H1 (cell line): ENCODE results near the gene NLRX1. TPM values are rescaled to one million over a fixed set of nuclear protein-coding genes. Genes with fewer than 3 reads are reported as not detected.

Experiments used
- CREB1 ChIP-seq: IDR thresholded peaks from 2 replicates; pipeline ENCODE4 v1.6.1; 2012; ENCODE audit warnings: inconsistent platforms
- NANOG ChIP-seq: IDR thresholded peaks from 2 replicates; pipeline ENCODE4 v1.6.1; 2011; ENCODE audit warnings: low read length, low read depth, mild to moderate bottlenecking, inconsistent platforms; ENCODE audit not compliant: insufficient read depth, poor library complexity, severe bottlenecking
- POU5F1 ChIP-seq: IDR thresholded peaks from 2 replicates; pipeline ENCODE4 v1.6.1; 2011; ENCODE audit warnings: low read depth, mild to moderate bottlenecking, low read length, moderate library complexity
- SUZ12 ChIP-seq: fragments of 200-600 bp; sonication (generic); IDR thresholded peaks from 2 replicates; pipeline ENCODE4 v1.6.1; 2012; ENCODE audit warnings: mild to moderate bottlenecking, inconsistent platforms, low read length, moderate library complexity, mixed read lengths
- TAF7 ChIP-seq: optimal IDR thresholded peaks from 2 replicates; pipeline ENCODE3; 2011; ENCODE audit warnings: low read depth, mild to moderate bottlenecking, inconsistent platforms, low read length, moderate library complexity, borderline replicate concordance
- TBP ChIP-seq: IDR thresholded peaks from 2 replicates; pipeline ENCODE4 v1.6.1; 2011; ENCODE audit warnings: low read depth, low read length, improper control_type of control experiment
- TEAD4 ChIP-seq: IDR thresholded peaks from 2 replicates; pipeline ENCODE4 v1.6.1; 2012; ENCODE audit warnings: low read depth, low read length, inconsistent platforms, mixed read lengths
- YY1 ChIP-seq: IDR thresholded peaks from 2 replicates; pipeline ENCODE4 v1.6.1; 2011; ENCODE audit warnings: low read depth, mild to moderate bottlenecking, low read length
- polyA plus RNA-seq, 7 experiments: library from polyadenylated mRNA; depleted of rRNA in 3 of 7; stranded (reverse) in 5 of 7; unstranded in 2 of 7; fragments of >200 nt in 5 of 7; fragments of 200-250 nt in 2 of 7; gene quantifications; 1 replicate in 5 of 7; 2 replicates in 1 of 7; 4 replicates in 1 of 7; pipeline versions ENCODE4 v1.2.1 to v1.2.3, GENCODE V29; 2011 to 2013; ENCODE audit warnings: missing spikeins in 2 of 7, mixed read lengths in 2 of 7
- total RNA-seq: library from RNA; stranded (reverse); fragmentation: NEBNext Ultra II Directional; extraction: Animal tissue kit (Norgen Biotek cat#: 25700); gene quantifications from 2 replicates; pipeline ENCODE4 v1.2.1, GENCODE V29; 2021
- TF ChIP-seq, protein P1 (sequence below): fragments of 300-600 bp; sonication (generic); IDR thresholded peaks from 2 replicates; pipeline ENCODE4 v1.7.1; 2012; ENCODE audit warnings: low read length, moderate library complexity, mild to moderate bottlenecking, inconsistent platforms; ENCODE audit not compliant: insufficient replicate concordance
- TF ChIP-seq, protein P2 (sequence below), 3 experiments: IDR thresholded peaks; 1 replicate in 2 of 3; 2 replicates in 1 of 3; pipeline versions ENCODE4 v1.5.1 to v1.6.1; 2011; ENCODE audit warnings: low read length in 3 of 3, mild to moderate bottlenecking in 3 of 3, inconsistent platforms in 2 of 3, low read depth in 1 of 3, moderate library complexity in 1 of 3; ENCODE audit not compliant: insufficient read depth in 1 of 3; ENCODE audit errors: control extremely low read depth in 1 of 3

NLRX1 gene
- total and polyA plus RNA-seq, 2 of the 8 experiments (the other 6 are each of a cell fraction or from before 2014, with no cell fraction given): 13.2 to 18.6 TPM

DNA sequence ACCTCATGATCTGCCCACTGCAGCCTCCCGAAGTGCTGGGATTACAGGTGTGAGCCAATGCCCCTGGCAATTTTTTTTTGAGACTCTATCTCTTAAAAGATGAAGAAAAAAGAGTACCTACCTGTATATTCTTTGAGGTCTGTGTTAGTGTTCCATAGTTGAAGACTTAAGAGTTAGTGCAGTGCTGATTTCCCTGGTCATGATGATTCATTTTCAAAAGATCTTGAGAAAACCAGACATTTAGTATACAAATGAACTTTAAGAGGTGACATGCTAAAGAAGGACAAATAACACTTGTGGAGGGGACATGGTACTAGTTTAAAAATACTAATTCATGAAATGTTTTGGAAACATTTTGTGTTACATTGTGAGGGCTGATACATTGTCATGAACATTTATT is 55.3 kb downstream of the NLRX1 start (continued):
- TF ChIP-seq, protein P1, sequence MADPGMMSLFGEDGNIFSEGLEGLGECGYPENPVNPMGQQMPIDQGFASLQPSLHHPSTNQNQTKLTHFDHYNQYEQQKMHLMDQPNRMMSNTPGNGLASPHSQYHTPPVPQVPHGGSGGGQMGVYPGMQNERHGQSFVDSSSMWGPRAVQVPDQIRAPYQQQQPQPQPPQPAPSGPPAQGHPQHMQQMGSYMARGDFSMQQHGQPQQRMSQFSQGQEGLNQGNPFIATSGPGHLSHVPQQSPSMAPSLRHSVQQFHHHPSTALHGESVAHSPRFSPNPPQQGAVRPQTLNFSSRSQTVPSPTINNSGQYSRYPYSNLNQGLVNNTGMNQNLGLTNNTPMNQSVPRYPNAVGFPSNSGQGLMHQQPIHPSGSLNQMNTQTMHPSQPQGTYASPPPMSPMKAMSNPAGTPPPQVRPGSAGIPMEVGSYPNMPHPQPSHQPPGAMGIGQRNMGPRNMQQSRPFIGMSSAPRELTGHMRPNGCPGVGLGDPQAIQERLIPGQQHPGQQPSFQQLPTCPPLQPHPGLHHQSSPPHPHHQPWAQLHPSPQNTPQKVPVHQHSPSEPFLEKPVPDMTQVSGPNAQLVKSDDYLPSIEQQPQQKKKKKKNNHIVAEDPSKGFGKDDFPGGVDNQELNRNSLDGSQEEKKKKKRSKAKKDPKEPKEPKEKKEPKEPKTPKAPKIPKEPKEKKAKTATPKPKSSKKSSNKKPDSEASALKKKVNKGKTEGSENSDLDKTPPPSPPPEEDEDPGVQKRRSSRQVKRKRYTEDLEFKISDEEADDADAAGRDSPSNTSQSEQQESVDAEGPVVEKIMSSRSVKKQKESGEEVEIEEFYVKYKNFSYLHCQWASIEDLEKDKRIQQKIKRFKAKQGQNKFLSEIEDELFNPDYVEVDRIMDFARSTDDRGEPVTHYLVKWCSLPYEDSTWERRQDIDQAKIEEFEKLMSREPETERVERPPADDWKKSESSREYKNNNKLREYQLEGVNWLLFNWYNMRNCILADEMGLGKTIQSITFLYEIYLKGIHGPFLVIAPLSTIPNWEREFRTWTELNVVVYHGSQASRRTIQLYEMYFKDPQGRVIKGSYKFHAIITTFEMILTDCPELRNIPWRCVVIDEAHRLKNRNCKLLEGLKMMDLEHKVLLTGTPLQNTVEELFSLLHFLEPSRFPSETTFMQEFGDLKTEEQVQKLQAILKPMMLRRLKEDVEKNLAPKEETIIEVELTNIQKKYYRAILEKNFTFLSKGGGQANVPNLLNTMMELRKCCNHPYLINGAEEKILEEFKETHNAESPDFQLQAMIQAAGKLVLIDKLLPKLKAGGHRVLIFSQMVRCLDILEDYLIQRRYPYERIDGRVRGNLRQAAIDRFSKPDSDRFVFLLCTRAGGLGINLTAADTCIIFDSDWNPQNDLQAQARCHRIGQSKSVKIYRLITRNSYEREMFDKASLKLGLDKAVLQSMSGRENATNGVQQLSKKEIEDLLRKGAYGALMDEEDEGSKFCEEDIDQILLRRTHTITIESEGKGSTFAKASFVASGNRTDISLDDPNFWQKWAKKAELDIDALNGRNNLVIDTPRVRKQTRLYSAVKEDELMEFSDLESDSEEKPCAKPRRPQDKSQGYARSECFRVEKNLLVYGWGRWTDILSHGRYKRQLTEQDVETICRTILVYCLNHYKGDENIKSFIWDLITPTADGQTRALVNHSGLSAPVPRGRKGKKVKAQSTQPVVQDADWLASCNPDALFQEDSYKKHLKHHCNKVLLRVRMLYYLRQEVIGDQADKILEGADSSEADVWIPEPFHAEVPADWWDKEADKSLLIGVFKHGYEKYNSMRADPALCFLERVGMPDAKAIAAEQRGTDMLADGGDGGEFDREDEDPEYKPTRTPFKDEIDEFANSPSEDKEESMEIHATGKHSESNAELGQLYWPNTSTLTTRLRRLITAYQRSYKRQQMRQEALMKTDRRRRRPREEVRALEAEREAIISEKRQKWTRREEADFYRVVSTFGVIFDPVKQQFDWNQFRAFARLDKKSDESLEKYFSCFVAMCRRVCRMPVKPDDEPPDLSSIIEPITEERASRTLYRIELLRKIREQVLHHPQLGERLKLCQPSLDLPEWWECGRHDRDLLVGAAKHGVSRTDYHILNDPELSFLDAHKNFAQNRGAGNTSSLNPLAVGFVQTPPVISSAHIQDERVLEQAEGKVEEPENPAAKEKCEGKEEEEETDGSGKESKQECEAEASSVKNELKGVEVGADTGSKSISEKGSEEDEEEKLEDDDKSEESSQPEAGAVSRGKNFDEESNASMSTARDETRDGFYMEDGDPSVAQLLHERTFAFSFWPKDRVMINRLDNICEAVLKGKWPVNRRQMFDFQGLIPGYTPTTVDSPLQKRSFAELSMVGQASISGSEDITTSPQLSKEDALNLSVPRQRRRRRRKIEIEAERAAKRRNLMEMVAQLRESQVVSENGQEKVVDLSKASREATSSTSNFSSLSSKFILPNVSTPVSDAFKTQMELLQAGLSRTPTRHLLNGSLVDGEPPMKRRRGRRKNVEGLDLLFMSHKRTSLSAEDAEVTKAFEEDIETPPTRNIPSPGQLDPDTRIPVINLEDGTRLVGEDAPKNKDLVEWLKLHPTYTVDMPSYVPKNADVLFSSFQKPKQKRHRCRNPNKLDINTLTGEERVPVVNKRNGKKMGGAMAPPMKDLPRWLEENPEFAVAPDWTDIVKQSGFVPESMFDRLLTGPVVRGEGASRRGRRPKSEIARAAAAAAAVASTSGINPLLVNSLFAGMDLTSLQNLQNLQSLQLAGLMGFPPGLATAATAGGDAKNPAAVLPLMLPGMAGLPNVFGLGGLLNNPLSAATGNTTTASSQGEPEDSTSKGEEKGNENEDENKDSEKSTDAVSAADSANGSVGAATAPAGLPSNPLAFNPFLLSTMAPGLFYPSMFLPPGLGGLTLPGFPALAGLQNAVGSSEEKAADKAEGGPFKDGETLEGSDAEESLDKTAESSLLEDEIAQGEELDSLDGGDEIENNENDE: no peak
- TF ChIP-seq NANOG (no peak), TEAD4 (no peak), TBP (no peak), POU5F1 (no peak), YY1 (no peak), SUZ12 (no peak), CREB1 (no peak), TAF7 (no peak)
- TF ChIP-seq, protein P2, sequence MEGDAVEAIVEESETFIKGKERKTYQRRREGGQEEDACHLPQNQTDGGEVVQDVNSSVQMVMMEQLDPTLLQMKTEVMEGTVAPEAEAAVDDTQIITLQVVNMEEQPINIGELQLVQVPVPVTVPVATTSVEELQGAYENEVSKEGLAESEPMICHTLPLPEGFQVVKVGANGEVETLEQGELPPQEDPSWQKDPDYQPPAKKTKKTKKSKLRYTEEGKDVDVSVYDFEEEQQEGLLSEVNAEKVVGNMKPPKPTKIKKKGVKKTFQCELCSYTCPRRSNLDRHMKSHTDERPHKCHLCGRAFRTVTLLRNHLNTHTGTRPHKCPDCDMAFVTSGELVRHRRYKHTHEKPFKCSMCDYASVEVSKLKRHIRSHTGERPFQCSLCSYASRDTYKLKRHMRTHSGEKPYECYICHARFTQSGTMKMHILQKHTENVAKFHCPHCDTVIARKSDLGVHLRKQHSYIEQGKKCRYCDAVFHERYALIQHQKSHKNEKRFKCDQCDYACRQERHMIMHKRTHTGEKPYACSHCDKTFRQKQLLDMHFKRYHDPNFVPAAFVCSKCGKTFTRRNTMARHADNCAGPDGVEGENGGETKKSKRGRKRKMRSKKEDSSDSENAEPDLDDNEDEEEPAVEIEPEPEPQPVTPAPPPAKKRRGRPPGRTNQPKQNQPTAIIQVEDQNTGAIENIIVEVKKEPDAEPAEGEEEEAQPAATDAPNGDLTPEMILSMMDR (IDR thresholded peaks at IDR 0.05; ENCODE audit: control extremely low read depth in 1 of 3, insufficient read depth in 1 of 3, low read depth in 1 of 3, low read length in 3 of 3): no peak
